Upper lobe of right lung (tissue), 1 donor: Measurements from ENCODE around the gene KLHDC7A. TPM values are rescaled to one million over a fixed set of nuclear protein-coding genes. Genes with fewer than 3 reads are reported as not detected.

Experiments
- ATAC-seq: fragments of 200-7000 bp; cut with Tn5 transposase; one replicate; pipeline ENCODE4 v1.9.1; 2020; ENCODE audit warnings: mild to moderate bottlenecking, moderate library complexity
- DNase-seq: peaks from one replicate; pipeline ENCODE4 v3.0.0-alpha.2; 2020
- H3K27ac ChIP-seq: fragments of 200-600 bp; one replicate; pipeline ENCODE4 v1.8.0; 2022
- H3K27me3 ChIP-seq: fragments of 200-600 bp; one replicate; pipeline ENCODE4 v1.8.0; 2022; ENCODE audit warnings: mild to moderate bottlenecking
- H3K36me3 ChIP-seq: fragments of 200-600 bp; one replicate; pipeline ENCODE4 v1.8.0; 2022
- H3K4me1 ChIP-seq: fragments of 200-600 bp; one replicate; pipeline ENCODE4 v1.8.0; 2022
- H3K4me3 ChIP-seq: fragments of 200-600 bp; one replicate; pipeline ENCODE4 v1.8.0; 2022; ENCODE audit warnings: mild to moderate bottlenecking
- H3K9me3 ChIP-seq: fragments of 200-600 bp; one replicate; pipeline ENCODE4 v1.8.0; 2022
- intact Hi-C: fragments of 100-400 bp; cut with DNase I; formaldehyde crosslinking; loops from one replicate; pipeline ENCODE4 v1.11.0; 2022
- long read RNA-seq: library from polyadenylated mRNA; unstranded; transcript quantifications from one replicate; pipeline ENCODE4 v2.0.0, GENCODE V29; 2021
- total RNA-seq: library from RNA; stranded (reverse); fragmentation: NEBNext Ultra II Directional; extraction: Animal tissue kit (Norgen Biotek cat#: 25700); gene quantifications from one replicate; pipeline ENCODE4 v1.2.1, GENCODE V29; 2021
- TF ChIP-seq, protein P1 (sequence below): fragments of 200-600 bp; IDR thresholded peaks from one replicate; pipeline ENCODE4 v1.8.0; 2022; ENCODE audit warnings: antibody characterized with exemption
- donor health status: DM: no; HTN: yes; CAD: no; lungs with severe emphysema.

KLHDC7A gene
- 1.3 TPM for total RNA-seq
- long read RNA-seq, full-length matches to known transcripts: 7 of 7 reads
- long read RNA-seq, partial matches to known transcripts: 0 of 7 reads
- long read RNA-seq, other reads (novel, unspliced or antisense): 0 of 7 reads

- Histone ChIP-seq H3K27ac (peak within 1 kb of the TSS; percentile 73), H3K4me3 (peak within 1 kb of the TSS; percentile 10), H3K9me3 (no peaks in the 10 kb centered on the region), H3K36me3 (no peaks in the 10 kb centered on the region), H3K4me1 (peaks cover 11% of the 10 kb centered on the region), H3K27me3 (peaks cover 7% of the 10 kb centered on the region)
- peak; percentile 86 for ATAC-seq
- intact Hi-C loops: no loop called here
- TF ChIP-seq, protein P1, sequence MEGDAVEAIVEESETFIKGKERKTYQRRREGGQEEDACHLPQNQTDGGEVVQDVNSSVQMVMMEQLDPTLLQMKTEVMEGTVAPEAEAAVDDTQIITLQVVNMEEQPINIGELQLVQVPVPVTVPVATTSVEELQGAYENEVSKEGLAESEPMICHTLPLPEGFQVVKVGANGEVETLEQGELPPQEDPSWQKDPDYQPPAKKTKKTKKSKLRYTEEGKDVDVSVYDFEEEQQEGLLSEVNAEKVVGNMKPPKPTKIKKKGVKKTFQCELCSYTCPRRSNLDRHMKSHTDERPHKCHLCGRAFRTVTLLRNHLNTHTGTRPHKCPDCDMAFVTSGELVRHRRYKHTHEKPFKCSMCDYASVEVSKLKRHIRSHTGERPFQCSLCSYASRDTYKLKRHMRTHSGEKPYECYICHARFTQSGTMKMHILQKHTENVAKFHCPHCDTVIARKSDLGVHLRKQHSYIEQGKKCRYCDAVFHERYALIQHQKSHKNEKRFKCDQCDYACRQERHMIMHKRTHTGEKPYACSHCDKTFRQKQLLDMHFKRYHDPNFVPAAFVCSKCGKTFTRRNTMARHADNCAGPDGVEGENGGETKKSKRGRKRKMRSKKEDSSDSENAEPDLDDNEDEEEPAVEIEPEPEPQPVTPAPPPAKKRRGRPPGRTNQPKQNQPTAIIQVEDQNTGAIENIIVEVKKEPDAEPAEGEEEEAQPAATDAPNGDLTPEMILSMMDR: no peak
- peak; percentile 90 for DNase-seq
These were observed at the start of gene KLHDC7A for GRCh38 chr1:18480315-18481189. TSS of gene KLHDC7A (plus strand) at chr1:18480930. CDS start at chr1:18480982, 52 bp downstream.

DNA sequence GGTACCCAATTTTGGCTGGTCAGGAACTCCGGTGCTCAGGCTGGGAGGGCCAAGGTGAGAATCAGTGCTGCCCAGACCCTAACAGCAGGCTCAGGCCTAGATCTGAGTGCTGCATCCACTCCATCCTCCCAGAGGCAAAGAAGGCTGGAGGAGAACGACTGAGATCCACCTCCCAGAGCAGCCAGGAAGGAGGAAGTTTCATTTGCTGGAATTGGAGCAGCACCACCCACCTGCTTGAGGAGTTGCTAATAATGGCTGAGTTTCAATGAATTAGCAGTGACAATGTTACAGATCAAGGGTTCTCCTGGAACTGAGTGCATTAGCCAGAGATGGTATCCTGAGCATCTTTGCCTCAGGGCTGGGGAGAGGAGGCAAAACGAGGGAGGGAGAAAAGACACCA is 46.7 kb upstream of the KLHDC7A start:
- H3K27me3 ChIP-seq: no peaks in the 10 kb centered on the region
- DNase-seq (no peak), ATAC-seq (no peak)
- H3K4me1 ChIP-seq: no peaks in the 10 kb centered on the region
- TF ChIP-seq, protein P1: no peak
- intact Hi-C loops: no loop called here
- H3K36me3 ChIP-seq: no peaks in the 10 kb centered on the region
- no peak overlapping the region for H3K4me3 ChIP-seq
- no peak overlapping the region for H3K27ac ChIP-seq
- no peaks in the 10 kb centered on the region for H3K9me3 ChIP-seq

- H3K27ac ChIP-seq: no peak overlapping the region
- no peaks in the 10 kb centered on the region for H3K9me3 ChIP-seq
- intact Hi-C loops: no loop called here
- DNase-seq (no peak), ATAC-seq (peak; percentile 26)
- H3K4me3 ChIP-seq: no peak overlapping the region
- H3K4me1 ChIP-seq: no peaks in the 10 kb centered on the region
- TF ChIP-seq, protein P1: no peak
- no peaks in the 10 kb centered on the region for H3K36me3 ChIP-seq
- peaks cover 4% of the 10 kb centered on the region for H3K27me3 ChIP-seq
These were observed 40.1 kb upstream of the KLHDC7A start for GRCh38 chr1:18440385-18441226.

GRCh38 chr1:18443587-18444520 is 36.9 kb upstream of the KLHDC7A start:
- H3K4me1 ChIP-seq: no peaks in the 10 kb centered on the region
- TF ChIP-seq, protein P1: no peak
- peaks cover 10% of the 10 kb centered on the region for H3K27me3 ChIP-seq
- no peaks in the 10 kb centered on the region for H3K36me3 ChIP-seq
- ATAC-seq (no peak), DNase-seq (no peak)
- intact Hi-C loops: no loop called here
- no peak overlapping the region for H3K4me3 ChIP-seq
- no peak overlapping the region for H3K27ac ChIP-seq
- no peaks in the 10 kb centered on the region for H3K9me3 ChIP-seq

GRCh38 chr1:18444563-18444962 is 36.2 kb upstream of the KLHDC7A start:
- Histone ChIP-seq H3K9me3 (no peaks in the 10 kb centered on the region), H3K27ac (no peak overlapping the region), H3K36me3 (no peaks in the 10 kb centered on the region), H3K27me3 (peaks cover 9% of the 10 kb centered on the region), H3K4me3 (no peak overlapping the region), H3K4me1 (no peaks in the 10 kb centered on the region)
- TF ChIP-seq, protein P1: no peak
- intact Hi-C loops: no loop called here
- DNase-seq (no peak), ATAC-seq (no peak)
